Measurements from ENCODE around the gene HARBI1. TPM values are rescaled to one million over a fixed set of nuclear protein-coding genes. Genes with fewer than 3 reads are reported as not detected.

Gene HARBI1
- polyA plus RNA-seq, 1 of the 3 experiments (the other 2 are of a cell fraction), result 2.4 TPM

- Histone ChIP-seq H3K4me2 (no peak overlapping the region), H3K27me3 (ENCODE audit: insufficient read depth) (no peaks in the 10 kb centered on the region), H3K9ac (no peak overlapping the region), H4K20me1 (ENCODE audit: insufficient read depth) (no peaks in the 10 kb centered on the region), H3K9me3 (no peaks in the 10 kb centered on the region), H3K36me3 (replicated peaks in 1 of 2; ENCODE audit: control insufficient read depth in 1 of 2, insufficient read depth in 2 of 2, low read length in 1 of 2) (peaks cover 18 to 23% of the 10 kb centered on the region in 2 experiments), H3K27ac (ENCODE audit: low read depth in 2 of 2, low read length in 1 of 2) (no peak overlapping the region), H3K4me3 (ENCODE audit: low read depth in 2 of 2, low read length in 1 of 2) (no peak overlapping the region), H2AFZ (ENCODE audit: low read depth) (no peak overlapping the region), H3K4me1 (ENCODE audit: control insufficient read depth in 1 of 2, insufficient read depth in 2 of 2, low read depth in 1 of 2, low read length in 1 of 2) (no peaks in the 10 kb centered on the region; a peak in 1 of 4 replicates), H3K9me2 (no peaks in the 10 kb centered on the region), H3K79me2 (ENCODE audit: insufficient read depth) (peaks cover 30% of the 10 kb centered on the region), H3F3A (replicated peaks; ENCODE audit: insufficient read depth) (no peaks in the 10 kb centered on the region)
- TF ChIP-seq CTCF (IDR thresholded peaks at IDR 0.05), result no peak
- no peak for TF ChIP-seq RCOR1 (IDR thresholded peaks at IDR 0.05; ENCODE audit: low read length)
- no peak for TF ChIP-seq GATA2 (CRISPR knock-in tag; IDR thresholded peaks at IDR 0.05)
- no peak for TF ChIP-seq USF1 (IDR thresholded peaks at IDR 0.05; ENCODE audit: borderline replicate concordance, low read depth)
- TF ChIP-seq YY1 (IDR thresholded peaks at IDR 0.05; ENCODE audit: low read depth), result no peak
- no peak for TF ChIP-seq RXRA (IDR thresholded peaks at IDR 0.05; ENCODE audit: borderline replicate concordance, low read depth)
- no peak for TF ChIP-seq TEAD4 (IDR thresholded peaks at IDR 0.05; ENCODE audit: borderline replicate concordance, insufficient read depth)
- TF ChIP-seq MEF2A (IDR thresholded peaks at IDR 0.05; ENCODE audit: borderline replicate concordance, low read depth), result no peak
- no peak for TF ChIP-seq NRF1 (IDR thresholded peaks at IDR 0.05; ENCODE audit: low read depth, low read length)
- no peak for TF ChIP-seq NFIC (IDR thresholded peaks at IDR 0.05; ENCODE audit: borderline replicate concordance)
- no peak for TF ChIP-seq ELF1 (IDR thresholded peaks at IDR 0.05)
- TF ChIP-seq MXI1 (IDR thresholded peaks at IDR 0.05; ENCODE audit: low read depth, low read length), result no peak
- no peak for TF ChIP-seq ZBTB33 (IDR thresholded peaks at IDR 0.05; ENCODE audit: borderline replicate concordance, low read depth)
- no peak for TF ChIP-seq GABPA (IDR thresholded peaks at IDR 0.05; ENCODE audit: low read depth)
- no peak for TF ChIP-seq SIN3A (IDR thresholded peaks at IDR 0.05; ENCODE audit: borderline replicate concordance, low read depth, low read length)
- TF ChIP-seq POLR2AphosphoS5 (IDR thresholded peaks at IDR 0.05; ENCODE audit: low read depth, low read length), result no peak
- TF ChIP-seq FOXJ3 (CRISPR knock-in tag; IDR thresholded peaks at IDR 0.05), result no peak
- no peak for TF ChIP-seq RFX5 (IDR thresholded peaks at IDR 0.05; ENCODE audit: low read length)
- no peak for TF ChIP-seq PBX3 (IDR thresholded peaks at IDR 0.05)
- no peak for TF ChIP-seq IRF3 (IDR thresholded peaks at IDR 0.05; ENCODE audit: low read depth, low read length)
- no peak for DNase-seq
- CTCF ChIA-PET, result no interaction called here
- 95% methylated on average over 3 of the region's 3 CpGs for WGBS (ENCODE audit: low lambda C conversion rate)
- POLR2A ChIA-PET, result no interaction called here
Observed at GRCh38 chr11:46641639-46642038, 24.6 kb upstream of the HARBI1 start.

All from SK-N-SH (cell line).